Ovary (tissue), 3 donors: ENCODE measurements around the gene C12orf76.

ENCODE experiments used
- POLR2A ChIP-seq: fragments of 450-650 bp; IDR thresholded peaks from one replicate; pipeline ENCODE4 v1.6.1; 2017; ENCODE audit warnings: antibody characterized with exemption, mild to moderate bottlenecking, moderate library complexity
- TF ChIP-seq, protein P1 (sequence below), 3 donors: fragments of 450-650 bp in 2 of 3; fragments of 200-600 bp in 1 of 3; IDR thresholded peaks; one replicate each; pipeline versions ENCODE4 v1.5.1 to v1.8.0; 2016 to 2022; ENCODE audit warnings: antibody characterized with exemption in 3 of 3, mild to moderate bottlenecking in 1 of 3
- donor health status: DM: no; HTN: no; CAD: no.

DNA sequence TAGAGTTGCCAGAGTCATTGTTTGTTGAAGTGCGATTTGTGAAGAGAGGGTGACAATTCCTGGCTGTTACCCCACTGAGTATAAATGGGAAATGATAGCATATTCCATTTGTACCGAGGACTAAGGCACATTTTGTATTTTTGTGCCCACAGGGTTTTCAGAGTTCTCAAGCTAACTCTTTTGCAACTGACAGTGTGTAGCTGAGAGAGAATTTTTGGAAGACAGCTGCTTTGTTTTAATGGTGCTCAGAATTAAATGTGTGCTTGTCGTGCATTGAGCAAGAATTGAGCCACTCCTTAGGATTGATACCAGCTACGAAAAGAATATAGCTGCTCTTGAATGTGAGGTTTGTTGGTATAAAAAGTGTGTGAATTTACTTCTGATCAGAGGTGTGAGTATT is 27.4 kb downstream of the C12orf76 start:
- no peak for TF ChIP-seq POLR2A
- TF ChIP-seq, protein P1, sequence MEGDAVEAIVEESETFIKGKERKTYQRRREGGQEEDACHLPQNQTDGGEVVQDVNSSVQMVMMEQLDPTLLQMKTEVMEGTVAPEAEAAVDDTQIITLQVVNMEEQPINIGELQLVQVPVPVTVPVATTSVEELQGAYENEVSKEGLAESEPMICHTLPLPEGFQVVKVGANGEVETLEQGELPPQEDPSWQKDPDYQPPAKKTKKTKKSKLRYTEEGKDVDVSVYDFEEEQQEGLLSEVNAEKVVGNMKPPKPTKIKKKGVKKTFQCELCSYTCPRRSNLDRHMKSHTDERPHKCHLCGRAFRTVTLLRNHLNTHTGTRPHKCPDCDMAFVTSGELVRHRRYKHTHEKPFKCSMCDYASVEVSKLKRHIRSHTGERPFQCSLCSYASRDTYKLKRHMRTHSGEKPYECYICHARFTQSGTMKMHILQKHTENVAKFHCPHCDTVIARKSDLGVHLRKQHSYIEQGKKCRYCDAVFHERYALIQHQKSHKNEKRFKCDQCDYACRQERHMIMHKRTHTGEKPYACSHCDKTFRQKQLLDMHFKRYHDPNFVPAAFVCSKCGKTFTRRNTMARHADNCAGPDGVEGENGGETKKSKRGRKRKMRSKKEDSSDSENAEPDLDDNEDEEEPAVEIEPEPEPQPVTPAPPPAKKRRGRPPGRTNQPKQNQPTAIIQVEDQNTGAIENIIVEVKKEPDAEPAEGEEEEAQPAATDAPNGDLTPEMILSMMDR (IDR thresholded peaks at IDR 0.05): no peak
